OCI-M1 (cell line): Measurements from ENCODE around the gene NKD2.
"Not testable (repeated sequence)": the region's sequence is repeated elsewhere in the genome, so short reads cannot be mapped to it uniquely, and the experiment has no call there.

ENCODE experiments used
- DNase-seq: peaks from one replicate; lab custom pipeline; 2025; lab: John Stamatoyannopoulos, UW

Gene NKD2

GRCh38 chr5:1000831-1001230, 7.8 kb upstream of the NKD2 start:
- not testable (repeated sequence) for DNase-seq

- no peak for DNase-seq
Observed at GRCh38 chr5:1001406-1002270, 7.0 kb upstream of the NKD2 start.

- no peak for DNase-seq
Observed at GRCh38 chr5:1002271-1002546, 6.4 kb upstream of the NKD2 start.

- DNase-seq: no peak
Observed at GRCh38 chr5:1002836-1003235, 5.8 kb upstream of the NKD2 start.

GRCh38 chr5:1003296-1003937, 5.2 kb upstream of the NKD2 start:
- no peak for DNase-seq

- peak; percentile 90 for DNase-seq
Observed at GRCh38 chr5:1004461-1005248, 3.9 kb upstream of the NKD2 start.

GRCh38 chr5:1005249-1005851, 3.3 kb upstream of the NKD2 start:
- no peak for DNase-seq

GRCh38 chr5:1005904-1006655, 2.5 kb upstream of the NKD2 start:
- no peak for DNase-seq

- DNase-seq: no peak
Observed at GRCh38 chr5:1006656-1007071, 1.9 kb upstream of the NKD2 start.

- DNase-seq: no peak
Observed at GRCh38 chr5:1007221-1007680, 1.4 kb upstream of the NKD2 start.

GRCh38 chr5:1007681-1008450, 736 bp upstream of the NKD2 start:
- DNase-seq: peak; percentile 11

- no peak for DNase-seq
Observed at GRCh38 chr5:1009359-1010180, 968 bp downstream of the NKD2 start.

GRCh38 chr5:1010181-1010510, 1.5 kb downstream of the NKD2 start:
- peak; percentile 80 for DNase-seq

- DNase-seq: no peak
Observed at GRCh38 chr5:1010641-1011046, 2.0 kb downstream of the NKD2 start.

GRCh38 chr5:1011226-1011631, 2.6 kb downstream of the NKD2 start:
- peak; percentile 63 for DNase-seq

- no peak for DNase-seq
Observed at GRCh38 chr5:1011741-1012312, 3.2 kb downstream of the NKD2 start.

GRCh38 chr5:1012313-1012841, 3.8 kb downstream of the NKD2 start:
- DNase-seq: no peak

- no peak for DNase-seq
Observed at GRCh38 chr5:1012900-1013237, 4.3 kb downstream of the NKD2 start.

- DNase-seq: no peak
Observed at GRCh38 chr5:1013238-1013947, 4.8 kb downstream of the NKD2 start.
